Tibial artery (tissue), 4 donors: ENCODE measurements around the gene NDUFA13.

ENCODE experiments used
- DNase-seq, 2 donors: peaks; one replicate each; pipeline ENCODE4 v3.0.0-alpha.2; 2019
- H3K27ac ChIP-seq, 2 donors: fragments of 200-600 bp; sonication (generic) in 1 of 2; 1 replicate in 1 of 2; 2 replicates in 1 of 2; pipeline ENCODE4 v1.5.1; 2018 to 2019; ENCODE audit warnings: mild to moderate bottlenecking in 1 of 2
- H3K27me3 ChIP-seq, 2 donors: fragments of 200-600 bp; sonication (generic) in 1 of 2; one replicate each; pipeline versions ENCODE4 v1.5.1 to v1.6.0; 2016 to 2019
- H3K36me3 ChIP-seq, 3 donors: fragments of 200-600 bp; sonication (generic) in 2 of 3; one replicate each; pipeline ENCODE4 v1.5.1; 2016 to 2019; ENCODE audit warnings: mild to moderate bottlenecking in 2 of 3
- H3K4me1 ChIP-seq, 4 donors: fragments of 200-600 bp; sonication (generic) in 2 of 4; 1 replicate in 3 of 4; 2 replicates in 1 of 4; pipeline ENCODE4 v1.5.1; 2016 to 2019
- H3K4me3 ChIP-seq, 2 donors: fragments of 200-600 bp; sonication (generic) in 1 of 2; 1 replicate in 1 of 2; 2 replicates in 1 of 2; pipeline ENCODE4 v1.5.1; 2018 to 2019; ENCODE audit warnings: mild to moderate bottlenecking in 2 of 2
- H3K9me3 ChIP-seq, 3 donors: fragments of 200-600 bp; sonication (generic) in 1 of 3; one replicate each; pipeline ENCODE4 v1.5.1; 2016 to 2019
- CTCF ChIP-seq, 2 experiments: fragments of 200-600 bp in 1 of 2; fragments of 450-650 bp in 1 of 2; IDR thresholded peaks; one replicate each; pipeline ENCODE4 v1.5.1; 2017 to 2019; ENCODE audit warnings: antibody characterized with exemption in 2 of 2, mild to moderate bottlenecking in 1 of 2, moderate library complexity in 1 of 2
- intact Hi-C: fragments of 100-400 bp; cut with DNase I; formaldehyde crosslinking; loops from one replicate; pipeline ENCODE4 v1.15.0; 2023; ENCODE audit warnings: low total_unique reads

The NDUFA13 gene

DNA sequence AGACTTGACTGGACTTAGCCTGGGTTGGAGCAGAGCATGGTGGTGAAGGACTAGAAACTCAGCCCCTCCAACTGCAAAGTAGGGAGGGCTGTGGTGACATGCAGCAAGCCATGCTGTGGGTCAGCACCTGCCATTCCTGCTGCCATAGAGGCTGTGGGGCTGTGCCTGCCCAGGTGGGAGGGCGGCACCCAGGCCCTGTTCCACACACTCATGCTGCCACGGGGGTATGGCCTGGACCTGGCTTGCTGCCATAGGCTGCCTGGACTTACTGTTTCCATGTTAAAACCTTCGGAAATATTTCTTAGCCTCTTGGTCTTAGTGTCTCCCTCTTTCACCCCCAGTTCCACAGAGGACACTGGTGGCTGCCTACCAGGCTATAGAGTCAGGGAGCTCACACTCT lies 51.4 kb downstream of the NDUFA13 start:
- no peak for TF ChIP-seq CTCF (IDR thresholded peaks at IDR 0.05)
- intact Hi-C loops, result no loop called here
- Histone ChIP-seq H3K36me3 (peaks cover 0 to 6% (median 0%) of the 10 kb centered on the region in 3 donors), H3K27ac (no peak overlapping the region), H3K4me1 (no peaks in the 10 kb centered on the region), H3K4me3 (no peak overlapping the region), H3K9me3 (no peaks in the 10 kb centered on the region), H3K27me3 (peaks cover 0 to 2% of the 10 kb centered on the region in 2 donors)
- DNase-seq, result no peak

DNA sequence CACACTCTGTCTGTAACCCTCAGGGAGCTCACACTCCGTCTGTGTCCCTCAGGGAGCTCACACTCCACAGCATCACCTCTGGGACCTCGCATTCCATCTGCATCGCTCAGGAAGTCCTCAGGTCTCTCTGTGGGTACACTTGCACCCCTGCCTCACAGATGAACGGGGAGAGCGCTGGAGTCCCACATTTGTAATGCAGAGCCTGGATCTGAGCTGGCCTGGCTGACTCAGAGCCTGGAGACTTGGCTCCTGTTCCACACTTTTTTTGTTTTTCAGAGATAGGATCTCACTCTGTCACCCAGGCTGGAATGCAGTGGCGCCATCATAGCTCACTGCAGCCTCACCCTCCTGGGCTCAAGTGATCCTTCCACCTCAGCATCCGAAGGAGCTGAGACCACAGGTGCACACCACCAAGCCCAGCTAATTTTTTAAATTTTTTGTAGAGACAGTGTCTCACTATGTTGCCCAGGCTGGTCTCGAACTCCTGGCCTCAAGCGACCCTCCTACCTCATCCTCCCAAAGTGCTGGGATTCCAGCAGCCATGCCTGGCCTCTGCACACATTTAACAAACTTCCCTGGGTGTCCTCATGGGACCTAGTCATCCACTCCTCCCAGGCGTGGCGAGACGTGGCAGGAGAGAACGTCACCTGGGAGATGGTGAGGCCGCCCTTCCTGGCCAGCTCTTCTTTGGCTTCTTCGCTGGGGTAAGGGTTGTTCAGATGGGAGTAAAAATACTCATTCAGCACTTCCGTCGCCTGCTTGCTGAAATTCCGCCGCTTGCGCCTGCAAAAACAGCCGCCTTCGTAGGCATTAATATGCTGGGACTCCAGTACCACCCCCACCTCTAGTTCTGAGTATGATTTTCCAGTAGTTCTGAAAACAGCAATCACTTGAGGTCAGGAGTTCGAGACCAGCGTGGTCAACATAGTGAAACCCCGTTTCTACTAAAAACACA lies 53.1 kb downstream of the NDUFA13 start:
- no peak for DNase-seq
- intact Hi-C loops, result no loop called here
- Histone ChIP-seq H3K4me3 (no peak overlapping the region), H3K27ac (no peak overlapping the region), H3K27me3 (peaks cover 0 to 2% of the 10 kb centered on the region in 2 donors), H3K9me3 (no peaks in the 10 kb centered on the region), H3K4me1 (no peaks in the 10 kb centered on the region), H3K36me3 (peaks cover 0 to 6% (median 0%) of the 10 kb centered on the region in 3 donors)
- TF ChIP-seq CTCF (IDR thresholded peaks at IDR 0.05), result no peak

GRCh38 chr19:19570571-19570970 lies 54.5 kb downstream of the NDUFA13 start:
- no peak overlapping the region for H3K27ac ChIP-seq
- intact Hi-C loops, result no loop called here
- no peak overlapping the region for H3K4me3 ChIP-seq
- H3K27me3 ChIP-seq, result peaks cover 0 to 2% of the 10 kb centered on the region in 2 donors
- TF ChIP-seq CTCF (IDR thresholded peaks at IDR 0.05), result no peak
- peaks cover 0 to 6% (median 0%) of the 10 kb centered on the region in 3 donors for H3K36me3 ChIP-seq
- H3K9me3 ChIP-seq, result no peaks in the 10 kb centered on the region
- DNase-seq, result no peak
- no peaks in the 10 kb centered on the region for H3K4me1 ChIP-seq

GRCh38 chr19:19571071-19571786 lies 55.2 kb downstream of the NDUFA13 start:
- no peak overlapping the region for H3K27ac ChIP-seq
- H3K4me1 ChIP-seq, result no peaks in the 10 kb centered on the region
- no peaks in the 10 kb centered on the region for H3K9me3 ChIP-seq
- H3K27me3 ChIP-seq, result peaks cover 0 to 2% of the 10 kb centered on the region in 2 donors
- peaks cover 0 to 6% (median 0%) of the 10 kb centered on the region in 3 donors for H3K36me3 ChIP-seq
- no peak overlapping the region for H3K4me3 ChIP-seq
- no peak for DNase-seq
- no peak for TF ChIP-seq CTCF (IDR thresholded peaks at IDR 0.05)
- intact Hi-C loops, result no loop called here

DNA sequence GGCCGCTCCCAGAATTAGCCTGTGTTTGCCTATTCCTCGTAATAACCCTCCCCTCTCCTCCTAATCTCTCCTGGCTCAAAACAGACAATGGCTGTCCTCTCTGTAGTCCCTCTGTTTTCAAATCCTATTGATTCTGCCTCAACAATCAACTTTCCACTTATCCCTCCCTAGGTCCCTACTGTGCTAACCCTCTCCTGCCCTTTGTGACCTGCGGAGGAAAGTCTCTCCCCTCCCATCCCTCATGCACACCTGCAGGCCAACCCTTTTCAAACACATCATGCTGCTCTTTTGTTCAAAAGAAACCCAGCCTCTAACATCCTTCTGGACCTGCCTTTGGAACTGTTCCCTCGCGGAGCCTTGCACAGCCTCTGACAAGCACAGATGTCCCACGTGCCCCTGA lies 59.4 kb downstream of the NDUFA13 start:
- no peak overlapping the region for H3K27ac ChIP-seq
- no peak for DNase-seq
- intact Hi-C loops, result no loop called here
- H3K36me3 ChIP-seq, result no peaks in the 10 kb centered on the region
- H3K9me3 ChIP-seq, result no peaks in the 10 kb centered on the region
- H3K27me3 ChIP-seq, result no peaks in the 10 kb centered on the region
- H3K4me1 ChIP-seq, result no peaks in the 10 kb centered on the region
- TF ChIP-seq CTCF (IDR thresholded peaks at IDR 0.05), result no peak
- no peak overlapping the region for H3K4me3 ChIP-seq
